Calu3 (cell line): ENCODE data around the gene CUBN. TPM values are rescaled to one million over a fixed set of nuclear protein-coding genes. Genes with fewer than 3 reads are reported as not detected.

Source experiments
- BruUV-seq: library from RNA; stranded (reverse); fragments of 400-500 nt; replicated peaks from 2 replicates; lab custom pipeline; 2021; lab: Mats Ljungman, UMichigan
- CTCF ChIA-PET: fragments of 300-600 bp; sonication (Branson Sonifier 250); formaldehyde crosslinking; loops from one replicate; lab custom pipeline; 2022; ENCODE audit warnings: antibody characterized with exemption; lab: Charles Lee
- DNase-seq: peaks from one replicate; pipeline ENCODE4 v3.0.0; 2022
- H3K27ac Mint-ChIP-seq: one replicate; pipeline ENCODE4 v1.8.0; 2022; ENCODE audit warnings: mixed read lengths; ENCODE audit not compliant: unreplicated experiment
- H3K27me3 Mint-ChIP-seq: one replicate; pipeline ENCODE4 v1.8.0; 2022; ENCODE audit warnings: mixed read lengths; ENCODE audit not compliant: unreplicated experiment
- H3K36me3 Mint-ChIP-seq: one replicate; pipeline ENCODE4 v1.8.0; 2022; ENCODE audit warnings: mild to moderate bottlenecking, moderate library complexity, mixed read lengths; ENCODE audit not compliant: insufficient read depth, unreplicated experiment
- H3K4me1 Mint-ChIP-seq: one replicate; pipeline ENCODE4 v1.8.0; 2022; ENCODE audit warnings: mild to moderate bottlenecking, low read depth, mixed read lengths; ENCODE audit not compliant: unreplicated experiment
- H3K4me3 Mint-ChIP-seq: one replicate; pipeline ENCODE4 v1.8.0; 2022; ENCODE audit warnings: mild to moderate bottlenecking, low read depth, moderate library complexity, mixed read lengths; ENCODE audit not compliant: unreplicated experiment
- H3K9me3 Mint-ChIP-seq: one replicate; pipeline ENCODE4 v1.8.0; 2022; ENCODE audit warnings: low read depth, mixed read lengths; ENCODE audit not compliant: unreplicated experiment
- intact Hi-C: fragments of 100-400 bp; cut with micrococcal nuclease; formaldehyde crosslinking; loops from one replicate; pipeline ENCODE4 v1.10.0; 2022; ENCODE audit not compliant: unreplicated experiment
- total RNA-seq: library from RNA; stranded (reverse); gene quantifications from 2 replicates; pipeline ENCODE4 v1.2.3, GENCODE V29; 2022
- TF ChIP-seq, protein P1 (sequence below): fragments of 200-600 bp; IDR thresholded peaks from one replicate; pipeline ENCODE4 v1.8.0; 2022; ENCODE audit warnings: antibody characterized with exemption; ENCODE audit not compliant: unreplicated experiment

The CUBN gene
- total RNA-seq, 1 experiment from 2014 or later, result 0.92 TPM

DNA sequence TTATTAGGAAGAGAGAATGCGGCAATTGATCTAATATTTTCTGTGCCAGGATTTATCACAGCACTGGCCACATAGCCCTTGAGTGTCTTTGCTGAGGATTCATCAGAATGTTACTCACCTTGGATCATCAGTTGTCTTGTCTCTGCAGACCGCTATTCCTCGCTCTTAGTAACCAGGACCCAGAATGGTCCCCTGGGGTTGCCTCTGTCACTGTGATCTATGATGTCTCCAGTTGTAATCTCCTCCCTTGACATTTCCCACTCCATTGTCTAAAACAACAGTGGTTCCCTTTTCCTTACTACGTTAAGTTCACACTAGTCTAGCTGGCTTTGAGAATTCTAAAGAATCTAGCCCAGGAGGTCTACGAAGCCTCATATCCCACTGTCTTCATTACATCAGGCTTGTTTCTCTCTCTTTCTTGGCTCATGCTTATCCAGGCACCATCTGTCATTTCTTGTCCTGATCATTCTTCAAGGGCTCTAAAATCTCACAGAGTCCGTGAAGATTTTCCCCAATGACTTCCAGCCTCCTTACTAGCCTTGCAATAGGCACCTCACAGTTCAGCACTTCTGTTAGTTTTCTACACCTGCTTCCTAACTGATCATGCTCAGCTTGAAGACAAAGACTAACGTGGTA, 125.8 kb downstream of the CUBN start:
- Mint-ChIP-seq H3K36me3 (no peaks in the 10 kb centered on the region), H3K4me3 (no peak overlapping the region), H3K9me3 (no peaks in the 10 kb centered on the region), H3K27ac (no peak overlapping the region), H3K27me3 (peaks cover 14% of the 10 kb centered on the region), H3K4me1 (no peaks in the 10 kb centered on the region)
- DNase-seq, result no peak
- TF ChIP-seq, protein P1, sequence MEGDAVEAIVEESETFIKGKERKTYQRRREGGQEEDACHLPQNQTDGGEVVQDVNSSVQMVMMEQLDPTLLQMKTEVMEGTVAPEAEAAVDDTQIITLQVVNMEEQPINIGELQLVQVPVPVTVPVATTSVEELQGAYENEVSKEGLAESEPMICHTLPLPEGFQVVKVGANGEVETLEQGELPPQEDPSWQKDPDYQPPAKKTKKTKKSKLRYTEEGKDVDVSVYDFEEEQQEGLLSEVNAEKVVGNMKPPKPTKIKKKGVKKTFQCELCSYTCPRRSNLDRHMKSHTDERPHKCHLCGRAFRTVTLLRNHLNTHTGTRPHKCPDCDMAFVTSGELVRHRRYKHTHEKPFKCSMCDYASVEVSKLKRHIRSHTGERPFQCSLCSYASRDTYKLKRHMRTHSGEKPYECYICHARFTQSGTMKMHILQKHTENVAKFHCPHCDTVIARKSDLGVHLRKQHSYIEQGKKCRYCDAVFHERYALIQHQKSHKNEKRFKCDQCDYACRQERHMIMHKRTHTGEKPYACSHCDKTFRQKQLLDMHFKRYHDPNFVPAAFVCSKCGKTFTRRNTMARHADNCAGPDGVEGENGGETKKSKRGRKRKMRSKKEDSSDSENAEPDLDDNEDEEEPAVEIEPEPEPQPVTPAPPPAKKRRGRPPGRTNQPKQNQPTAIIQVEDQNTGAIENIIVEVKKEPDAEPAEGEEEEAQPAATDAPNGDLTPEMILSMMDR, result no peak
- intact Hi-C loops, result no loop called here
- CTCF ChIA-PET, result no interaction called here
- no TSS peak for BruUV-seq

DNA sequence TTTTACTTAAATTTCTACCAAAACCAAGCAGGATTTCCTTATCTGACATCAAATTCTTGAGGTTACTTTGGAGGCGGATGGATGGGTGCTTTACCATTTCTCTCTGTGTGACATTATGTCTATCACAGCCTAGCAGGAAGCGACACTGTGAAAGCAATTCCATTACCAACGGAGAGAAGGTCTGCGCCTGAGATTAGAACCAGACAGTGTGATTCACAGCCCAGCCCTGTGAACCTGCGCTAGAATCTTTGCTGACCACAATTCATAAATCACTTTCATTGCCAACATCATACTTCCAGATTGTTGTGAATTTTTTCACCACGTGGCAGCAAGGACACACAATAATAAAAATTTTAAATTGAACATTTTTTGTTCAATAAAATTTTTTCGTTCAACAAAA, 126.5 kb downstream of the CUBN start:
- DNase-seq, result no peak
- CTCF ChIA-PET, result no interaction called here
- no peaks in the 10 kb centered on the region for H3K36me3 Mint-ChIP-seq
- intact Hi-C loops, result no loop called here
- no TSS peak for BruUV-seq
- no peaks in the 10 kb centered on the region for H3K4me1 Mint-ChIP-seq
- no peaks in the 10 kb centered on the region for H3K9me3 Mint-ChIP-seq
- TF ChIP-seq, protein P1, result no peak
- H3K27me3 Mint-ChIP-seq, result peaks cover 14% of the 10 kb centered on the region
- H3K4me3 Mint-ChIP-seq, result no peak overlapping the region
- no peak overlapping the region for H3K27ac Mint-ChIP-seq

DNA sequence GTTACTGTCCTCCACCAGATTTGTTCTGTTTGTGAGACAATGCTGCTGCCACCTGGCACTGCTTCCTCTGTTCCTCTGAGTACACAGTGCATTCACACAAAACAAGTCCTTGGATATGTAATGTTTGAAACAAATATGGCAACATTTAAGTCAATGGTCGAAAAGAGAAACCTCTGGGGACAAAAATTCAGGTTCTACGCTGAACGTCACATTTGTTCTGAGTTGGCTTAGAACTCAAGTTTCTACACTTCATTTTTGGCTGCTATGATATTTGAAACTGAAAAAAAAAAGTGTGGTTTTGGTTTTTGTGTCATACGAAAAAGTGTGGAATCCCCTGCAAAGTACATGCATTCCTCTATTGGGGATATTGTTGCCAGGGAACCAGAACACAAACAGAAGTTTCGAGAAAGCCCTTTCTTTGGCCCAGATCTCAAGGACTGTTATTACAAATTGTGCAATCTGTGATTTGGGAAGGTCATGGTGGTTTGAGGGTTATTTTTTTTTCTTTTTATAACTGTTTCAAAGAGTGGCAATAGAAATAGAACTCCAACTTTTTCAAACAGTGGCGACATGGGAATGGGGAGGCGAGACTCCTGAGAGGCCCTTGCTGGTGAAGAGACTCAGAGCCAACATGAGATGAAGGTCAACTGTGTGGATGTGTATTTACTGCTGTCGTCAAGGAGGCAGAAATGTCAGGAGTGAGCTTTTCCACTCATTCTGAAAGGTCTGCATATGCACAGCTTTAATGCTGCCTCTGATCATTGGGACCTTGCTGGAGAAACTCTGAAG, 127.5 kb downstream of the CUBN start:
- CTCF ChIA-PET, result no interaction called here
- TF ChIP-seq, protein P1, result no peak
- H3K4me1 Mint-ChIP-seq, result no peaks in the 10 kb centered on the region
- no peak overlapping the region for H3K4me3 Mint-ChIP-seq
- no peak overlapping the region for H3K27ac Mint-ChIP-seq
- peaks cover 4% of the 10 kb centered on the region for H3K9me3 Mint-ChIP-seq
- DNase-seq, result no peak
- no peaks in the 10 kb centered on the region for H3K36me3 Mint-ChIP-seq
- H3K27me3 Mint-ChIP-seq, result peaks cover 14% of the 10 kb centered on the region
- BruUV-seq, result no TSS peak
- intact Hi-C loops, result no loop called here

DNA sequence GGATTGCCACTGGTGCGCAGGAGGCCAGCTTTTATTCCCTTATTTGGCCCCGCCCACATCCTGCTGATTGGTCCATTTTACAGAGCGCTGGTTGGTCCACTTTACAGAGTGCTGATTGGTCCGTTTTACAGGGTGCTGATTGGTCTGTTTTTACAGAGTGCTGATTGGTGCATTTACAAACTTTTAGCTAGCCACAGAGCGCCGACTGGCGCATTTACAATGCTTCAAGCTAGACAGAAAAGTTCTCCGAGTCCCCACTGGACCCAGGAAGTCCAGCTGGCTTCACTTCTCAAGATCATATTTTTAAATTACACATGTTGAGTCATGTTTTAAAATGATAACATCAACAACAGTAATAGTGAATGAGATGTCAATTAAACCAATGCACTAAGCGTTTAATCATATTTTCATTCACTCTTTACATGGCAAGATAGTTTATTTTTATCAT, 128.3 kb downstream of the CUBN start:
- no TSS peak for BruUV-seq
- DNase-seq, result no peak
- no peak overlapping the region for H3K27ac Mint-ChIP-seq
- H3K4me1 Mint-ChIP-seq, result peaks cover 3% of the 10 kb centered on the region
- TF ChIP-seq, protein P1, result no peak
- intact Hi-C loops, result no loop called here
- no peaks in the 10 kb centered on the region for H3K36me3 Mint-ChIP-seq
- CTCF ChIA-PET, result no interaction called here
- no peak overlapping the region for H3K4me3 Mint-ChIP-seq
- H3K27me3 Mint-ChIP-seq, result peaks cover 14% of the 10 kb centered on the region
- peaks cover 4% of the 10 kb centered on the region for H3K9me3 Mint-ChIP-seq
